HG03103 (cell line): ENCODE measurements around the gene HSP90B1.

ENCODE experiments used
- ATAC-seq: cut with Tn5 transposase; IDR thresholded peaks from one replicate; pipeline ENCODE4 v1.9.1; 2021; ENCODE audit warnings: low read depth; ENCODE audit not compliant: unreplicated experiment

HSP90B1 gene

DNA sequence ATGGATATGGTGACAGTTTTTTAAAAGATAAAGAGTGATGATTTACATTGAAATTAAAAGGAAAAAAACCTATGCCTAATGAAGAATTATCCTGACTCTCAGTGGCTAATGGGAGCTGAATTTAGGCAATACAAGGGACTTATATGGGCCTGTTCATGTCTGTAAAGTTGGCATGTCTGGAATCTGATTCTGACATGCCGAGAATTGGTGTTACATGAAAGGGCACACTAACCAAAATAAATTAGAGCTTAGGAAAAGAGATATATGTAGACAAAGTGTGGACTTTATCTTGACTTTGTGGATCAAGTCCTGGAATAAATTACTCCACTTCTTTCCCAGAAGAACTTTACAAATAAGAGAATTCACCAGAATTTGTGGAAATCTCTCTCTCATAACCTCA, 36.5 kb downstream of the HSP90B1 start:
- ATAC-seq = no peak

DNA sequence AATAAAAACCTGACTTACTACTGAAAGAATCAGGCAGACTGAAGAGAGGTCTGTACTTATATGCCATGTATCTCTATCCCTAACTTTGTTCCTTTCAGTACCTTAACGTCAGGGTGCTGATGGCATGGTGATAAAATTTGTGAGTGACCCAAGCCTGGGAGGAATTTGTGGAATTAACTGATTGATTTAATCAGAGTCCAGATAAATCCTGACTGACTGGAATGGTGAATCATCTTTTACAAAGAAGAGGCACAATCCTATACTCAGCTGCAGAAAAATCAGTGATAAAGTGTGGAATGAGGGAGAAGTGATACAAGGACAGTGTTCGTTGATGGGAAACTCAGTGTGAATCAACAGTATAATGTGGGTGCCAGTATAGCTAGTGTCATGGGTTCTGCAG, 39.2 kb downstream of the HSP90B1 start:
- no peak for ATAC-seq

GRCh38 chr12:103973909-103974308, 43.7 kb downstream of the HSP90B1 start:
- ATAC-seq = no peak

GRCh38 chr12:103975368-103975767, 45.2 kb downstream of the HSP90B1 start:
- no peak for ATAC-seq

GRCh38 chr12:103978384-103978982, 48.3 kb downstream of the HSP90B1 start:
- no peak for ATAC-seq

DNA sequence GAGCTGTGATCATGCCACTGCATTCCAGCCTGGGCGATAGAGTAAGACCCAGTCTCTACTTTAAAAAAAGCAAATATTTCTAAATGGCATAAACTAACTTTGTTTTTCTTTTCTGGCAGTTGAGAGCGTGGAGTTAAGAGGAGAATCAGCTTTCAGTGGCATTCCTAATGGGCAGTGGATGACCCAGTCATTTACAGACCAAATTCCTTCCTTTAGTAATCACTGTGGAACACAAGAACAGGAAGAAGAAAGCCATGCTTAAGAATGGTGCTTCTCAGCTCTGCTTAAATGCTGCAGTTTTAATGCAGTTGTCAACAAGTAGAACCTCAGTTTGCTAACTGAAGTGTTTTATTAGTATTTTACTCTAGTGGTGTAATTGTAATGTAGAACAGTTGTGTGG, 56.6 kb downstream of the HSP90B1 start:
- ATAC-seq = no peak

GRCh38 chr12:103994235-103994634, 64.0 kb downstream of the HSP90B1 start:
- ATAC-seq = no peak

DNA sequence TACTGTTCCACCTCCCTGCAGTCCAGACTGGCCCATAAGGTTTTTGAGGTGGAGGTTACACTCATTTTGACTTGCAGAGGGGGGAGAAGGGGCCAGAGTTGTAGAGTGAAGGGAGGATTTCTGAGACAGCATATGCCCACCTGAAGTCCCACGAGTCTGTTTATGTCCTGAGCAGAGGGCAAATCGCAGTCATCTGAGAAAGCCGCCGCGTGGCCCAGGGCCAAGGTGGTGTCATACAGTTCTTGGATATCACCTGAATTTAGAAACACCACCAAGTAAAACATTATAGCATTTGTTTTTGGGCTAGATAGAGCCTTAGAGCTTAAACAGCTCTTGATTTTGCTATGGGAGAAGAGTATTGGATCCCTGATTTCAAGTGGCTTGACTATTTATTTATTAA, 66.4 kb downstream of the HSP90B1 start:
- no peak for ATAC-seq

GRCh38 chr12:103997286-103997900, 67.2 kb downstream of the HSP90B1 start:
- no peak for ATAC-seq
